Fibroblast of villous mesenchyme (primary cell): ENCODE data around the gene SELENOK. TPM values are rescaled to one million over a fixed set of nuclear protein-coding genes. Genes with fewer than 3 reads are reported as not detected.

Experiments used
- DNase-seq: peaks from one replicate; pipeline ENCODE4 v3.0.0-alpha.2; 2010; ENCODE audit warnings: low read depth
- H3K4me3 ChIP-seq: 2 replicates; pipeline ENCODE4 v1.5.1; 2011; ENCODE audit warnings: low read depth, mild to moderate bottlenecking, low read length
- CTCF ChIP-seq: IDR thresholded peaks from 2 replicates; pipeline ENCODE4 v1.5.1; 2012; ENCODE audit warnings: low read depth, mild to moderate bottlenecking, low read length; ENCODE audit not compliant: insufficient read depth
- total RNA-seq: library from RNA; depleted of rRNA; stranded (reverse); fragments of >200 nt; gene quantifications from 2 replicates; pipeline ENCODE4 v1.2.3, GENCODE V29; 2012

Gene SELENOK
- total RNA-seq, 1 donor, result 19.4 TPM

- no peak overlapping the region for H3K4me3 ChIP-seq
- no peak for TF ChIP-seq CTCF
- no peak for DNase-seq
These were observed 4.2 kb downstream of the SELENOK start for GRCh38 chr3:53887446-53887845.

- no peak for TF ChIP-seq CTCF
- H3K4me3 ChIP-seq, result no peak overlapping the region
- DNase-seq, result no peak
These were observed 6.4 kb downstream of the SELENOK start for GRCh38 chr3:53885239-53885638.

- TF ChIP-seq CTCF, result no peak
- H3K4me3 ChIP-seq, result no peak overlapping the region
- DNase-seq, result no peak
These were observed 7.0 kb downstream of the SELENOK start for GRCh38 chr3:53884623-53885022.

- no peak for DNase-seq
- H3K4me3 ChIP-seq, result no peak overlapping the region
- no peak for TF ChIP-seq CTCF
These were observed 8.7 kb downstream of the SELENOK start for GRCh38 chr3:53883008-53883407.

GRCh38 chr3:53881691-53882593 is 9.7 kb downstream of the SELENOK start, which contains the start of gene ACTR8:
ACTR8 (minus strand) TSS chr3:53882152; CDS start chr3:53882101, 51 bp downstream.
- peak; percentile 87 for DNase-seq
- H3K4me3 ChIP-seq, result peak within 1 kb of the TSS; percentile 89
- peak; percentile 37 for TF ChIP-seq CTCF

- H3K4me3 ChIP-seq, result peak overlapping the region; percentile 89
- TF ChIP-seq CTCF, result no peak
- DNase-seq, result peak; percentile 13
These were observed 11.0 kb downstream of the SELENOK start for GRCh38 chr3:53880396-53881345.
